Gastroesophageal sphincter (tissue), 3 donors: ENCODE data around the gene CDH13.

Source experiments
- CTCF ChIP-seq, 4 experiments: fragments of 200-600 bp in 2 of 4; fragments of 450-650 bp in 2 of 4; sonication (generic) in 1 of 4; IDR thresholded peaks; one replicate each; pipeline ENCODE4 v1.5.1; 2017 to 2019; ENCODE audit warnings: antibody characterized with exemption in 4 of 4, mild to moderate bottlenecking in 2 of 4, moderate library complexity in 2 of 4
- POLR2A ChIP-seq, 2 donors: fragments of 450-650 bp; IDR thresholded peaks; one replicate each; pipeline ENCODE4 v1.6.1; 2017; ENCODE audit warnings: antibody characterized with exemption in 2 of 2, mild to moderate bottlenecking in 2 of 2, moderate library complexity in 1 of 2

GRCh38 chr16:83404261-83404660 is 777.5 kb downstream of the CDH13 start:
- TF ChIP-seq CTCF (IDR thresholded peaks at IDR 0.05) (no peak), POLR2A (IDR thresholded peaks at IDR 0.05) (no peak)
